ENCODE data around the gene CARNS1. TPM values are rescaled to one million over a fixed set of nuclear protein-coding genes. Genes with fewer than 3 reads are reported as not detected.

The CARNS1 gene
- total and polyA plus RNA-seq, 10 of the 15 experiments (the other 5 are each of a cell fraction or from before 2014, with no cell fraction given): 0.02 to 0.14 (median 0.10) TPM; not detected in 3

DNA sequence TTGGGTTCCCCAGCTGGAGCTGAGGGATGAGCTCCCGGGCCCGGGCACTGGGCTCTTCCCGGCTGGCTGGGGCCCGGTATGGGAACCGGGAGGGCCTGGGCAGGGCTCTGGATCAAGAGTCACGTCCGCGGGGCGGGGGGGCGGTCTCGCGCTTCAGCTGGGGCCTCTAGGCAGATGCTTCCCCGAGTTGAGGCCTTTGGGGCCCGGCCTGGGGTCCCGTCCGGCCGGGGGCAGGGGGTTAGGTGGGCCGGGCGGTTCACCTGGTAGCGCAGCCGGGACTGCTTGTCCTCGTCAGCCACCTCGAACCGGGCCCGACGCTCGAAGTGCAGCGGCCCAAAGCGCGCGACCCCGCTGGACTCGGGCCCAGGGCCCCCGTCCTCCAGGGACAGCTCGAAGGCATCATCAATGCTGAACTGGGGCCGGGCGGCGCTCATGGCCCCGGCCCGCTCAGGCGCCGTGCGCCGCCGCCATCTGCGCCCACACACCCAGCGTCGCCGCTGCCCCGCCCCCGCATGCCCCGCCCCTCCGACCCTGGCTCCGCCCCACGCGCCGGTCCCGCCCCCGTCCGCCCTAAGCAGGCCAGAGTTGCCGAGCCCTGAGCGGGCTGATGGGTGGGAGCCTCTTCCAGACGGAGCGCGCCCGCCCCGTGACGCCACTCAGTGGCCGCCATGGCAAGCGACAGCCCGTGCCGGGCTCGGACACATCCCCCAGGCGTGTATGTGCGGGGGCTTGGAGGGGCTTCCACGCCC, 53.5 kb downstream of the CARNS1 start, which contains the start of gene TMEM134 (continued):
- TF ChIP-seq POLR2AphosphoS5 (IDR thresholded peaks at IDR 0.05; ENCODE audit: low read length) (peak; percentile 77; the same call in 1 of the 2 replicates), PAX8 (IDR thresholded peaks at IDR 0.05) (no peak), JUNB (IDR thresholded peaks at IDR 0.05) (no peak), ASH2L (IDR thresholded peaks at IDR 0.05; ENCODE audit: borderline replicate concordance, low read depth) (no peak), BHLHE40 (IDR thresholded peaks at IDR 0.05; ENCODE audit: borderline replicate concordance in 1 of 2, low read depth in 2 of 2, low read length in 1 of 2) (peak; percentile 87 to 95), BACH1 (IDR thresholded peaks at IDR 0.05; ENCODE audit: borderline replicate concordance) (peak; percentile 31; the same call in 1 of the 2 replicates), TAF1 (IDR thresholded peaks at IDR 0.05; ENCODE audit: borderline replicate concordance, low read depth, low read length) (peak; percentile 65; the same call in 1 of the 2 replicates), GATAD2B (conservative IDR thresholded peaks at IDR 0.05; ENCODE audit: low read depth) (0 out of 2 replicates have a peak, but pooled peaks have one; percentile 83), ZNF384 (IDR thresholded peaks at IDR 0.05; ENCODE audit: borderline replicate concordance, low read depth, low read length) (no peak), MTA2 (IDR thresholded peaks at IDR 0.05; ENCODE audit: low read depth) (no peak), FOXK2 (IDR thresholded peaks at IDR 0.05) (no peak), EED (IDR thresholded peaks at IDR 0.05; ENCODE audit: low read depth) (0 out of 2 replicates have a peak, but pooled peaks have one; percentile 12), HCFC1 (IDR thresholded peaks at IDR 0.05; ENCODE audit: low read length) (peak; percentile 56; the same call in 1 of the 2 replicates), CHD4 (IDR thresholded peaks at IDR 0.05) (no peak), ZBED1 (IDR thresholded peaks at IDR 0.05; ENCODE audit: borderline replicate concordance) (0 out of 2 replicates have a peak, but pooled peaks have one; percentile 51)
- TF ChIP-seq, protein P1, sequence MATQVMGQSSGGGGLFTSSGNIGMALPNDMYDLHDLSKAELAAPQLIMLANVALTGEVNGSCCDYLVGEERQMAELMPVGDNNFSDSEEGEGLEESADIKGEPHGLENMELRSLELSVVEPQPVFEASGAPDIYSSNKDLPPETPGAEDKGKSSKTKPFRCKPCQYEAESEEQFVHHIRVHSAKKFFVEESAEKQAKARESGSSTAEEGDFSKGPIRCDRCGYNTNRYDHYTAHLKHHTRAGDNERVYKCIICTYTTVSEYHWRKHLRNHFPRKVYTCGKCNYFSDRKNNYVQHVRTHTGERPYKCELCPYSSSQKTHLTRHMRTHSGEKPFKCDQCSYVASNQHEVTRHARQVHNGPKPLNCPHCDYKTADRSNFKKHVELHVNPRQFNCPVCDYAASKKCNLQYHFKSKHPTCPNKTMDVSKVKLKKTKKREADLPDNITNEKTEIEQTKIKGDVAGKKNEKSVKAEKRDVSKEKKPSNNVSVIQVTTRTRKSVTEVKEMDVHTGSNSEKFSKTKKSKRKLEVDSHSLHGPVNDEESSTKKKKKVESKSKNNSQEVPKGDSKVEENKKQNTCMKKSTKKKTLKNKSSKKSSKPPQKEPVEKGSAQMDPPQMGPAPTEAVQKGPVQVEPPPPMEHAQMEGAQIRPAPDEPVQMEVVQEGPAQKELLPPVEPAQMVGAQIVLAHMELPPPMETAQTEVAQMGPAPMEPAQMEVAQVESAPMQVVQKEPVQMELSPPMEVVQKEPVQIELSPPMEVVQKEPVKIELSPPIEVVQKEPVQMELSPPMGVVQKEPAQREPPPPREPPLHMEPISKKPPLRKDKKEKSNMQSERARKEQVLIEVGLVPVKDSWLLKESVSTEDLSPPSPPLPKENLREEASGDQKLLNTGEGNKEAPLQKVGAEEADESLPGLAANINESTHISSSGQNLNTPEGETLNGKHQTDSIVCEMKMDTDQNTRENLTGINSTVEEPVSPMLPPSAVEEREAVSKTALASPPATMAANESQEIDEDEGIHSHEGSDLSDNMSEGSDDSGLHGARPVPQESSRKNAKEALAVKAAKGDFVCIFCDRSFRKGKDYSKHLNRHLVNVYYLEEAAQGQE (IDR thresholded peaks at IDR 0.05; ENCODE audit: low read depth, low read length): no peak
- TF ChIP-seq, protein P2, sequence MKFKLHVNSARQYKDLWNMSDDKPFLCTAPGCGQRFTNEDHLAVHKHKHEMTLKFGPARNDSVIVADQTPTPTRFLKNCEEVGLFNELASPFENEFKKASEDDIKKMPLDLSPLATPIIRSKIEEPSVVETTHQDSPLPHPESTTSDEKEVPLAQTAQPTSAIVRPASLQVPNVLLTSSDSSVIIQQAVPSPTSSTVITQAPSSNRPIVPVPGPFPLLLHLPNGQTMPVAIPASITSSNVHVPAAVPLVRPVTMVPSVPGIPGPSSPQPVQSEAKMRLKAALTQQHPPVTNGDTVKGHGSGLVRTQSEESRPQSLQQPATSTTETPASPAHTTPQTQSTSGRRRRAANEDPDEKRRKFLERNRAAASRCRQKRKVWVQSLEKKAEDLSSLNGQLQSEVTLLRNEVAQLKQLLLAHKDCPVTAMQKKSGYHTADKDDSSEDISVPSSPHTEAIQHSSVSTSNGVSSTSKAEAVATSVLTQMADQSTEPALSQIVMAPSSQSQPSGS (IDR thresholded peaks at IDR 0.05; ENCODE audit: low read length): no peak
- TF ChIP-seq, protein P3, sequence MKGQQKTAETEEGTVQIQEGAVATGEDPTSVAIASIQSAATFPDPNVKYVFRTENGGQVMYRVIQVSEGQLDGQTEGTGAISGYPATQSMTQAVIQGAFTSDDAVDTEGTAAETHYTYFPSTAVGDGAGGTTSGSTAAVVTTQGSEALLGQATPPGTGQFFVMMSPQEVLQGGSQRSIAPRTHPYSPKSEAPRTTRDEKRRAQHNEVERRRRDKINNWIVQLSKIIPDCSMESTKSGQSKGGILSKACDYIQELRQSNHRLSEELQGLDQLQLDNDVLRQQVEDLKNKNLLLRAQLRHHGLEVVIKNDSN (IDR thresholded peaks at IDR 0.05; ENCODE audit: borderline replicate concordance, extremely low read length, insufficient read depth, low read depth, low read length): peak; percentile 23
- TF ChIP-seq, protein P4, sequence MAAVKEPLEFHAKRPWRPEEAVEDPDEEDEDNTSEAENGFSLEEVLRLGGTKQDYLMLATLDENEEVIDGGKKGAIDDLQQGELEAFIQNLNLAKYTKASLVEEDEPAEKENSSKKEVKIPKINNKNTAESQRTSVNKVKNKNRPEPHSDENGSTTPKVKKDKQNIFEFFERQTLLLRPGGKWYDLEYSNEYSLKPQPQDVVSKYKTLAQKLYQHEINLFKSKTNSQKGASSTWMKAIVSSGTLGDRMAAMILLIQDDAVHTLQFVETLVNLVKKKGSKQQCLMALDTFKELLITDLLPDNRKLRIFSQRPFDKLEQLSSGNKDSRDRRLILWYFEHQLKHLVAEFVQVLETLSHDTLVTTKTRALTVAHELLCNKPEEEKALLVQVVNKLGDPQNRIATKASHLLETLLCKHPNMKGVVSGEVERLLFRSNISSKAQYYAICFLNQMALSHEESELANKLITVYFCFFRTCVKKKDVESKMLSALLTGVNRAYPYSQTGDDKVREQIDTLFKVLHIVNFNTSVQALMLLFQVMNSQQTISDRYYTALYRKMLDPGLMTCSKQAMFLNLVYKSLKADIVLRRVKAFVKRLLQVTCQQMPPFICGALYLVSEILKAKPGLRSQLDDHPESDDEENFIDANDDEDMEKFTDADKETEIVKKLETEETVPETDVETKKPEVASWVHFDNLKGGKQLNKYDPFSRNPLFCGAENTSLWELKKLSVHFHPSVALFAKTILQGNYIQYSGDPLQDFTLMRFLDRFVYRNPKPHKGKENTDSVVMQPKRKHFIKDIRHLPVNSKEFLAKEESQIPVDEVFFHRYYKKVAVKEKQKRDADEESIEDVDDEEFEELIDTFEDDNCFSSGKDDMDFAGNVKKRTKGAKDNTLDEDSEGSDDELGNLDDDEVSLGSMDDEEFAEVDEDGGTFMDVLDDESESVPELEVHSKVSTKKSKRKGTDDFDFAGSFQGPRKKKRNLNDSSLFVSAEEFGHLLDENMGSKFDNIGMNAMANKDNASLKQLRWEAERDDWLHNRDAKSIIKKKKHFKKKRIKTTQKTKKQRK (IDR thresholded peaks at IDR 0.05; ENCODE audit: low read depth, low read length): no peak
- TF ChIP-seq, protein P5, sequence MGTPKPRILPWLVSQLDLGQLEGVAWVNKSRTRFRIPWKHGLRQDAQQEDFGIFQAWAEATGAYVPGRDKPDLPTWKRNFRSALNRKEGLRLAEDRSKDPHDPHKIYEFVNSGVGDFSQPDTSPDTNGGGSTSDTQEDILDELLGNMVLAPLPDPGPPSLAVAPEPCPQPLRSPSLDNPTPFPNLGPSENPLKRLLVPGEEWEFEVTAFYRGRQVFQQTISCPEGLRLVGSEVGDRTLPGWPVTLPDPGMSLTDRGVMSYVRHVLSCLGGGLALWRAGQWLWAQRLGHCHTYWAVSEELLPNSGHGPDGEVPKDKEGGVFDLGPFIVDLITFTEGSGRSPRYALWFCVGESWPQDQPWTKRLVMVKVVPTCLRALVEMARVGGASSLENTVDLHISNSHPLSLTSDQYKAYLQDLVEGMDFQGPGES (IDR thresholded peaks at IDR 0.05): no peak
